Upper lobe of right lung (tissue), 1 donor: ENCODE measurements around the gene UBE2S. TPM values are rescaled to one million over a fixed set of nuclear protein-coding genes. Genes with fewer than 3 reads are reported as not detected.

Experiments used
- ATAC-seq: fragments of 200-7000 bp; cut with Tn5 transposase; one replicate; pipeline ENCODE4 v1.9.1; 2020; ENCODE audit warnings: mild to moderate bottlenecking, moderate library complexity
- DNase-seq: peaks from one replicate; pipeline ENCODE4 v3.0.0-alpha.2; 2020
- H3K27ac ChIP-seq: fragments of 200-600 bp; one replicate; pipeline ENCODE4 v1.8.0; 2022
- H3K27me3 ChIP-seq: fragments of 200-600 bp; one replicate; pipeline ENCODE4 v1.8.0; 2022; ENCODE audit warnings: mild to moderate bottlenecking
- H3K36me3 ChIP-seq: fragments of 200-600 bp; one replicate; pipeline ENCODE4 v1.8.0; 2022
- H3K4me1 ChIP-seq: fragments of 200-600 bp; one replicate; pipeline ENCODE4 v1.8.0; 2022
- H3K4me3 ChIP-seq: fragments of 200-600 bp; one replicate; pipeline ENCODE4 v1.8.0; 2022; ENCODE audit warnings: mild to moderate bottlenecking
- H3K9me3 ChIP-seq: fragments of 200-600 bp; one replicate; pipeline ENCODE4 v1.8.0; 2022
- intact Hi-C: fragments of 100-400 bp; cut with DNase I; formaldehyde crosslinking; loops from one replicate; pipeline ENCODE4 v1.11.0; 2022
- total RNA-seq: library from RNA; stranded (reverse); fragmentation: NEBNext Ultra II Directional; extraction: Animal tissue kit (Norgen Biotek cat#: 25700); gene quantifications from one replicate; pipeline ENCODE4 v1.2.1, GENCODE V29; 2021
- TF ChIP-seq, protein P1 (sequence below): fragments of 200-600 bp; IDR thresholded peaks from one replicate; pipeline ENCODE4 v1.8.0; 2022; ENCODE audit warnings: antibody characterized with exemption
- donor health status: DM: no; HTN: yes; CAD: no; lungs with severe emphysema.

The UBE2S gene
- total RNA-seq, 1 donor from 2014 or later, result 19.5 TPM

DNA sequence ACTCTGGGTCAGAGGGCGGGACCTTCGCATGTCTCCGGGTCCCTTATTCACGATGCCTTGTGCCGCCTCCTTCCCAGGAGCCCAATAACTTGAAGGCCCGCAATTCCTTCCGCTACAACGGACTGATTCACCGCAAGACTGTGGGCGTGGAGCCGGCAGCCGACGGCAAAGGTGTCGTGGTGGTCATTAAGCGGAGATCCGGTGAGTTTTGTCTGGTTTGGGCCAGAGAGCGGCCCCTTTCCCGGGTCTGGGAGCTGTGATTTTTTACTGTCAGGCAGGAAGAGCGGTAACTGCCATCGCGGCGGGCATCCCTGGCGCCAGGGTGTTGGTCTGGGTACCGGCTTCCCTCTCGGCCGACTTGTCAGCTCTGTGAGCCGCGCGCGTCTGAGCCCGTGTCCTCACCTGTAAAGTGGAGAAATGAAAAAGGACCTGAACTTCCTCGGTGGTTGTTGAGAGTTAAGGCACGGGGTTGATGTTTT, 21.1 kb downstream of the UBE2S start:
- no peak for ATAC-seq
- no peaks in the 10 kb centered on the region for H3K9me3 ChIP-seq
- intact Hi-C loops, result no loop called here
- DNase-seq, result no peak
- H3K27me3 ChIP-seq, result no peaks in the 10 kb centered on the region
- peak overlapping the region; percentile 96 for H3K4me3 ChIP-seq
- TF ChIP-seq, protein P1, sequence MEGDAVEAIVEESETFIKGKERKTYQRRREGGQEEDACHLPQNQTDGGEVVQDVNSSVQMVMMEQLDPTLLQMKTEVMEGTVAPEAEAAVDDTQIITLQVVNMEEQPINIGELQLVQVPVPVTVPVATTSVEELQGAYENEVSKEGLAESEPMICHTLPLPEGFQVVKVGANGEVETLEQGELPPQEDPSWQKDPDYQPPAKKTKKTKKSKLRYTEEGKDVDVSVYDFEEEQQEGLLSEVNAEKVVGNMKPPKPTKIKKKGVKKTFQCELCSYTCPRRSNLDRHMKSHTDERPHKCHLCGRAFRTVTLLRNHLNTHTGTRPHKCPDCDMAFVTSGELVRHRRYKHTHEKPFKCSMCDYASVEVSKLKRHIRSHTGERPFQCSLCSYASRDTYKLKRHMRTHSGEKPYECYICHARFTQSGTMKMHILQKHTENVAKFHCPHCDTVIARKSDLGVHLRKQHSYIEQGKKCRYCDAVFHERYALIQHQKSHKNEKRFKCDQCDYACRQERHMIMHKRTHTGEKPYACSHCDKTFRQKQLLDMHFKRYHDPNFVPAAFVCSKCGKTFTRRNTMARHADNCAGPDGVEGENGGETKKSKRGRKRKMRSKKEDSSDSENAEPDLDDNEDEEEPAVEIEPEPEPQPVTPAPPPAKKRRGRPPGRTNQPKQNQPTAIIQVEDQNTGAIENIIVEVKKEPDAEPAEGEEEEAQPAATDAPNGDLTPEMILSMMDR, result no peak
- H3K36me3 ChIP-seq, result peaks cover 37% of the 10 kb centered on the region
- H3K4me1 ChIP-seq, result peaks cover 38% of the 10 kb centered on the region
- peak overlapping the region; percentile 93 for H3K27ac ChIP-seq

DNA sequence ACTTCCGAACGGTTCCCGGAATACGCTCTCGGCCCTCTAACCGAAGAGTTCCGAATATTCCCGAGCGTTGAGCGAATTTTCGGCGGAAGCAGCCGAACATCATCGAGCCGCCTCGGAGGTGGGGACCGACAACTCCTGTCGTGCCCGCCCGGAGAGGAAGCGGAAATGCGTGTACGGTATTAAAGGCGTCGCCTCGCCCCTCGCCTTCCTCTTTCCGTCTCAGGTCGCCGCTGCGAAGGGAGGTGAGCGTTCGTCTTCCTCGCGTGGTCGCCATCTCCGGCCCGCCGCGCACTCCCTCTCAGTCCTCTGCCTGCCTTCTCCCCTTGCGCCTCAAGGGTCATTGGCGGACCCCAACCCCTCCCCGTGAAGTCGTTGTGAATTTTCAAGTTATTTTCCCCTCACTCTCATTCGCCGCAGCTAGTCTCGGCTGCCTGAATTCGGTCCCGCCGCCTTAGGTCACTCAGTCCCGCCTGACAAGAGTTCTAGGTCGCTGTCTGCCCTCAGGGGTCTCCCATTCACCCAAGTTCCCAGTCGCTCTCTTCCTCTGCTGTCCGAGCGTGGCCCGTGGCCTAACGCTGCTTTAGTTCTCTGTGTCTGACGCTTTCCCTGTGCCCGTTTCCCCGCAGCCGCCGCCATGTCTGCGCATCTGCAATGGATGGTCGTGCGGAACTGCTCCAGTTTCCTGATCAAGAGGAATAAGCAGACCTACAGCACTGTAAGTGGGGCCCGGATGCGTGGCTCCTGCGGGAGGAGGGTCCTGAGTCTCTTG, 21.7 kb downstream of the UBE2S start, which contains the start of gene RPL28:
Gene RPL28 (plus strand): TSS at position 209 of the 769 bp plus-strand sequence. CDS start 426 bp downstream, at position 635.
- intact Hi-C loops, result no loop called here
- peak; percentile 89 for ATAC-seq
- H3K4me3 ChIP-seq, result peak within 1 kb of the TSS; percentile 96
- DNase-seq, result peak; percentile 98
- no peaks in the 10 kb centered on the region for H3K9me3 ChIP-seq
- no peaks in the 10 kb centered on the region for H3K27me3 ChIP-seq
- peaks cover 38% of the 10 kb centered on the region for H3K4me1 ChIP-seq
- TF ChIP-seq, protein P1, result no peak
- peak within 1 kb of the TSS; percentile 93 for H3K27ac ChIP-seq
- H3K36me3 ChIP-seq, result peaks cover 34% of the 10 kb centered on the region

DNA sequence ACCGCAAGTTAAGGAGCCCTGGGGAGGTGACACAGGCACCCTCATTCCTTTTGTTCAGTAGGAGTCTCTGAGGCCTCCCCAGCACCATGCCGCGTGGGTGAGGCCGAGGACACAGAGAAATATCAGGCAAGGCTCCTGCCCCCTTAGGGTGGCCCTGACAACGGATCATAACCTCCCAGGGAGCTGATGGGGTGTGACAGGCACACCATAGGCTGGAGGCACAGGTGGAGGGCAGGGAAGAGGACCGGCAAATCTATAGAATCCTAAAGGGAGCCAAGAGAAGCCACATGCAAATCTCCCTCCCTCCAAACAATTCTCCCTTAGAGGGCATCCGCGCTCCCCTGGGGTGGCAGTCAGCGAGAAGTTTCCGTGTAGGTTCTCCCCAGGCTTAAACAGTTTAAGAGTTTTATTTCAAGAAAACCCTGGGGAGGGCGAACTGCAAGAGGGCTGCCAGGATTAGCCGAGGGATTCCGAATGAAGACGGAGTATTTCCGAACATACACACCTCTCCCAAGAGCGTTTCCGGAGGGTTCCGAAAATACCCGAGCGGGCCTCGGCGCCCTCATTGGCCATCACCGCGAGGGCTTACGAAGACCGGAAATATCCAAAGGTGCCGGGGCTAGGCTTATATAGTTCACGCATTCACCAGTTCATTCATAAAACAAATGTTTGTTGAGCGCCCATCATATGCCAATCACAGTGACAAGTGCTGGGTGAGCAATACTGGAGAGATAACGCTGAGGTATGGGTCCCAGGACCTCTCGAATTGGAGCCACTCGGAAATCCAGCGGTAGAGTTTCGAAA, 22.5 kb downstream of the UBE2S start:
- TF ChIP-seq, protein P1, result no peak
- Histone ChIP-seq H3K9me3 (no peaks in the 10 kb centered on the region), H3K4me1 (peaks cover 38% of the 10 kb centered on the region), H3K27me3 (no peaks in the 10 kb centered on the region), H3K36me3 (peaks cover 26% of the 10 kb centered on the region), H3K27ac (peak overlapping the region; percentile 93), H3K4me3 (peak overlapping the region; percentile 96)
- DNase-seq (peak; percentile 97), ATAC-seq (peak; percentile 83)
- intact Hi-C loops, result no loop called here

DNA sequence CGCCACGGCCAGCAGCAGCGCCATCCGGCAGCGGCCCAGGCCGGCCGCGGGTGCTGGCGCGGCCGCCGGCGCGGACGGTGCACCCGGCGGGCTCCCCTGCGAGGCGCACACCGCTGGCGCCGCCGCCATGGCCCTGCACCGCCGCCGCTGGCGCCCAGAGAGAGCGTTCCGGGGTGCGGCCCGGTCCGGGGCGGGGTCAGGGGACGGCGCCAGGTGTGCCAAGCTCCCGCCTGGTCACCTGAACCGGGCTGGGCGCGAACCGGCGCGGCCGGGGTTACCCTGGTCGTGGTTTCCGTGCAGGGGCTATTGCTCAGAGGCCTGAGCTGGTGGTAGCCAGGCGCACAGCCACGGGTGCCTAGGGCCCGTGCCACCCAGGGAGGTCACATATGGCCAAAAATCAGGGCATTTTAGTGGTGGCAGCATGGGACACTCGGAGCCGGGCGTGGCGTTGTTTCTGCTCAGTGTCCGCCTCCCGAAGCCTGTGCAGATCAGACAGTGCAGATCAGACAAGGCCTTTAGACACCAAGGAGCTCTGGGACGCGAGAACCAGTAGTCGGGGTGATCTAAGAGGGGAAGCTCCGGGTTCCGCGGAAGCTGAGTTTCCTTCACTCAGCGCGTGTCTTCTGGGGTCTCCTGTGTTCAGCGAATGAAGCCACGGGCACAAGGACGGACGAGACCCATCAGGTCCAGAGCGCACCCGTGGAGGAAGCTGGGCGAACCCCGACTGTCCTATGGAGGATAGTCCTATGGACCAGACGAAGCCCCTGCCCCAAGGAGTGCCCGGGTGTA, 23.3 kb downstream of the UBE2S start, which contains the start of gene TMEM238:
Gene TMEM238 (minus strand): TSS at position 162 of the 789 bp plus-strand sequence. CDS start 33 bp downstream, at position 129.
- peaks cover 38% of the 10 kb centered on the region for H3K4me1 ChIP-seq
- peak; percentile 53 for ATAC-seq
- H3K27me3 ChIP-seq, result no peaks in the 10 kb centered on the region
- intact Hi-C loops, result no loop called here
- H3K27ac ChIP-seq, result peak within 1 kb of the TSS; percentile 93
- H3K36me3 ChIP-seq, result peaks cover 24% of the 10 kb centered on the region
- TF ChIP-seq, protein P1, result no peak
- no peaks in the 10 kb centered on the region for H3K9me3 ChIP-seq
- DNase-seq, result peak; percentile 90
- H3K4me3 ChIP-seq, result peak within 1 kb of the TSS; percentile 96
